Activated B cell treated with CpG ODN at 0.5 μM for 24 hours (primary cell): Measurements from ENCODE around the gene DDX28. TPM values are rescaled to one million over a fixed set of nuclear protein-coding genes. Genes with fewer than 3 reads are reported as not detected.
"Not testable (repeated sequence)": the region's sequence is repeated elsewhere in the genome, so short reads cannot be mapped to it uniquely, and the experiment has no call there.

ENCODE experiments used
- ATAC-seq: fragments of 200-7000 bp; cut with Tn5 transposase; one replicate; pipeline ENCODE4 v1.10.0; 2021; ENCODE audit warnings: low read depth, mild to moderate bottlenecking, moderate library complexity
- CTCF ChIA-PET: fragments of 350-600 bp; sonication (Branson Sonifier 250); formaldehyde crosslinking; loops from one replicate; lab custom pipeline; 2021; ENCODE audit warnings: antibody characterized with exemption; lab: Charles Lee
- POLR2A ChIA-PET: fragments of 350-600 bp; sonication (Branson Sonifier 250); formaldehyde crosslinking; loops from one replicate; lab custom pipeline; 2021; ENCODE audit warnings: antibody characterized with exemption; lab: Charles Lee
- DNase-seq: peaks from one replicate; pipeline ENCODE4 v3.0.0; 2022
- H3K27ac Mint-ChIP-seq: one replicate; pipeline ENCODE4 v1.8.0; 2020; ENCODE audit warnings: mixed read lengths
- H3K27me3 Mint-ChIP-seq: one replicate; pipeline ENCODE4 v1.8.0; 2021; ENCODE audit warnings: mixed read lengths
- H3K36me3 Mint-ChIP-seq: one replicate; pipeline ENCODE4 v1.8.0; 2021; ENCODE audit warnings: low read depth, mixed read lengths
- H3K4me1 Mint-ChIP-seq: one replicate; pipeline ENCODE4 v1.8.0; 2021; ENCODE audit warnings: mixed read lengths
- H3K4me3 Mint-ChIP-seq: one replicate; pipeline ENCODE4 v1.8.0; 2020; ENCODE audit warnings: mild to moderate bottlenecking, mixed read lengths
- H3K9me3 Mint-ChIP-seq: one replicate; pipeline ENCODE4 v1.8.0; 2020; ENCODE audit warnings: mixed read lengths
- CTCF ChIP-seq: fragments of 200-600 bp; IDR thresholded peaks from one replicate; pipeline ENCODE4 v1.8.0; 2022; ENCODE audit warnings: antibody characterized with exemption, mild to moderate bottlenecking
- intact Hi-C: fragments of 100-400 bp; cut with micrococcal nuclease; formaldehyde crosslinking; loops from one replicate; pipeline ENCODE4 v1.15.1; 2024
- total RNA-seq: library from RNA; stranded (reverse); gene quantifications from 2 replicates; pipeline ENCODE4 v1.2.3, GENCODE V29; 2022

DDX28 gene
- total RNA-seq, 1 donor from 2014 or later, result 19.2 TPM

GRCh38 chr16:68005786-68006286 is 17.2 kb downstream of the DDX28 start:
- H3K9me3 Mint-ChIP-seq, result no peaks in the 10 kb centered on the region
- CTCF ChIA-PET, result interaction anchor here (0.9 to 1.8 kb wide), 10 partner anchors 10 to 189 kb away, joined by 3 to 8 read pairs (median 5); no protein-coding TSS in a partner anchor
- H3K36me3 Mint-ChIP-seq, result no peaks in the 10 kb centered on the region
- peak overlapping the region; percentile 58 for H3K4me3 Mint-ChIP-seq
- no peaks in the 10 kb centered on the region for H3K27me3 Mint-ChIP-seq
- intact Hi-C loops, result loop anchor here (1.0 kb wide), 1 partner anchor 13 kb away; no protein-coding TSS in a partner anchor
- H3K27ac Mint-ChIP-seq, result peak overlapping the region; percentile 95
- no peak for DNase-seq
- peaks cover 40% of the 10 kb centered on the region for H3K4me1 Mint-ChIP-seq
- POLR2A ChIA-PET, result interaction anchor here (0.6 to 3.1 kb wide), 14 partner anchors 10 to 485 kb away, joined by 3 to 28 read pairs (median 6); partner anchors contain the start of genes DDX28, DPEP2NB, DUS2 and PSMB10
- TF ChIP-seq CTCF, result no peak
- peak; percentile 98 for ATAC-seq

GRCh38 chr16:68005211-68005610 is 17.8 kb downstream of the DDX28 start:
- ChIA-PET POLR2A (interaction anchor here (0.7 to 3.1 kb wide), 11 partner anchors 10 to 253 kb away, joined by 3 to 28 read pairs (median 7); partner anchors contain the start of genes DDX28, DPEP2NB, DUS2 and PSMB10), CTCF (interaction anchor here (1.2 to 1.8 kb wide), 7 partner anchors 8 to 189 kb away, joined by 3 to 8 read pairs (median 5); no protein-coding TSS in a partner anchor)
- Mint-ChIP-seq H3K4me1 (peaks cover 46% of the 10 kb centered on the region), H3K36me3 (no peaks in the 10 kb centered on the region), H3K9me3 (no peaks in the 10 kb centered on the region), H3K27ac (peak overlapping the region; percentile 95), H3K27me3 (no peaks in the 10 kb centered on the region), H3K4me3 (no peak overlapping the region)
- intact Hi-C loops, result no loop called here
- no peak for DNase-seq
- no peak for TF ChIP-seq CTCF
- no peak for ATAC-seq

- CTCF ChIA-PET, result interaction anchor here (1.0 to 1.6 kb wide), 2 partner anchors 9 to 37 kb away, joined by 3 to 4 read pairs; no protein-coding TSS in a partner anchor
- no peaks in the 10 kb centered on the region for H3K27me3 Mint-ChIP-seq
- H3K27ac Mint-ChIP-seq, result peak overlapping the region; percentile 16
- ATAC-seq (no peak), DNase-seq (no peak)
- H3K9me3 Mint-ChIP-seq, result no peaks in the 10 kb centered on the region
- no peak for TF ChIP-seq CTCF
- POLR2A ChIA-PET, result interaction anchor here (0.7 to 5.8 kb wide), 3 partner anchors 8 to 36 kb away, joined by 3 to 47 read pairs (median 4); partner anchors contain the start of genes DDX28 and DUS2
- intact Hi-C loops, result no loop called here
- H3K36me3 Mint-ChIP-seq, result no peaks in the 10 kb centered on the region
- no peak overlapping the region for H3K4me3 Mint-ChIP-seq
- peaks cover 64% of the 10 kb centered on the region for H3K4me1 Mint-ChIP-seq
Measured at GRCh38 chr16:68003031-68003430, 20.0 kb downstream of the DDX28 start.

GRCh38 chr16:68000450-68000849 is 22.6 kb downstream of the DDX28 start:
- Mint-ChIP-seq H3K27me3 (no peaks in the 10 kb centered on the region), H3K36me3 (peaks cover 1% of the 10 kb centered on the region), H3K4me1 (peaks cover 73% of the 10 kb centered on the region), H3K9me3 (no peaks in the 10 kb centered on the region), H3K4me3 (peak overlapping the region; percentile 74), H3K27ac (peak overlapping the region; percentile 87)
- CTCF ChIA-PET, result interaction anchor here (0.5 to 1.1 kb wide), 3 partner anchors 21 to 117 kb away, joined by 3 to 4 read pairs (median 3); no protein-coding TSS in a partner anchor
- TF ChIP-seq CTCF, result no peak
- DNase-seq, result no peak
- ATAC-seq, result no peak
- intact Hi-C loops, result loop anchor here (1.0 kb wide), 1 partner anchor 23 kb away; the partner anchor contains the start of genes DDX28 and DUS2
- POLR2A ChIA-PET, result interaction anchor here (0.7 to 5.8 kb wide), 7 partner anchors 8 to 64 kb away, joined by 3 to 47 read pairs (median 10); partner anchors contain the start of genes DDX28, DUS2 and PSMB10

GRCh38 chr16:67999985-68000384 is 23.0 kb downstream of the DDX28 start:
- Mint-ChIP-seq H3K4me3 (peak overlapping the region; percentile 74), H3K27ac (peak overlapping the region; percentile 87), H3K27me3 (no peaks in the 10 kb centered on the region), H3K36me3 (peaks cover 1% of the 10 kb centered on the region), H3K4me1 (peaks cover 72% of the 10 kb centered on the region), H3K9me3 (no peaks in the 10 kb centered on the region)
- DNase-seq (no peak), ATAC-seq (peak; percentile 27)
- ChIA-PET CTCF (interaction anchor here (0.5 to 1.1 kb wide), 3 partner anchors 22 to 116 kb away, joined by 3 to 4 read pairs (median 3); no protein-coding TSS in a partner anchor), POLR2A (interaction anchor here (0.7 to 5.8 kb wide), 7 partner anchors 8 to 64 kb away, joined by 3 to 47 read pairs (median 10); partner anchors contain the start of genes DDX28, DUS2 and PSMB10)
- TF ChIP-seq CTCF, result no peak
- intact Hi-C loops, result loop anchor here (1.0 to 10.0 kb wide), 2 partner anchors 23 to 475 kb away; partner anchors contain the start of genes DDX28, DUS2 and RIPOR1

- POLR2A ChIA-PET, result interaction anchor here (0.6 to 5.8 kb wide), 11 partner anchors 9 to 499 kb away, joined by 3 to 47 read pairs (median 7); partner anchors contain the start of genes DDX28, DUS2, NFATC3 and PSMB10
- Mint-ChIP-seq H3K27ac (peak within 1 kb of the TSS; percentile 87), H3K4me1 (peaks cover 72% of the 10 kb centered on the region), H3K4me3 (peak within 1 kb of the TSS; percentile 74)
- not testable (repeated sequence) for DNase-seq, H3K36me3 Mint-ChIP-seq, H3K9me3 Mint-ChIP-seq, H3K27me3 Mint-ChIP-seq
- CTCF ChIA-PET, result interaction anchor here (1.7 to 1.8 kb wide), 2 partner anchors 24 to 41 kb away, joined by 5 to 7 read pairs; partner anchors contain the start of genes DDX28 and DUS2
- intact Hi-C loops, result loop anchor here (10.0 kb wide), 1 partner anchor 474 kb away; the partner anchor contains the start of gene RIPOR1
- peak; percentile 78 for ATAC-seq
Measured at GRCh38 chr16:67998779-67999688, 24.0 kb downstream of the DDX28 start, which contains the start of gene DPEP2. DPEP2 (minus strand) TSS chr16:67999484; CDS start chr16:67993212, 6,272 bp downstream.
